SU-DHL-6 (cell line): ENCODE data around the gene SLC26A6.

Experiments
- H2AFZ ChIP-seq: fragments of 200-600 bp; sonication (generic); 2 replicates; pipeline ENCODE4 v1.6.1; 2014; ENCODE audit warnings: low read depth, mild to moderate bottlenecking, moderate library complexity, mixed read lengths, antibody characterized with exemption, low read length; ENCODE audit not compliant: severe bottlenecking
- H3F3A ChIP-seq: fragments of 200-600 bp; shearing (Covaris generic); 2 replicates; pipeline ENCODE4 v1.6.0; 2016; ENCODE audit warnings: antibody characterized with exemption, mild to moderate bottlenecking; ENCODE audit not compliant: insufficient read depth
- H3K27ac ChIP-seq: fragments of 200-600 bp; sonication (generic); 2 replicates; pipeline ENCODE4 v1.5.1; 2016; ENCODE audit warnings: low read depth, mild to moderate bottlenecking, low read length, moderate library complexity, mixed read lengths
- H3K27me3 ChIP-seq: fragments of 200-600 bp; sonication (generic), shearing (Covaris generic); 2 replicates; pipeline ENCODE4 v1.6.0; 2014; ENCODE audit warnings: mild to moderate bottlenecking, low read length
- H3K36me3 ChIP-seq: fragments of 200-600 bp; sonication (generic); 2 replicates; pipeline ENCODE4 v1.6.1; 2014; ENCODE audit warnings: mild to moderate bottlenecking, low read length, mixed read lengths
- H3K4me2 ChIP-seq: fragments of 300-600, 200-600 bp; shearing (Covaris generic), sonication (generic); 2 replicates; pipeline ENCODE4 v1.6.0; 2014; ENCODE audit warnings: low read length, low read depth, mild to moderate bottlenecking; ENCODE audit not compliant: poor library complexity, severe bottlenecking
- H3K4me3 ChIP-seq: fragments of 200-600 bp; sonication (generic); 2 replicates; pipeline ENCODE4 v1.5.1; 2014; ENCODE audit warnings: antibody characterized with exemption, low read length, mild to moderate bottlenecking, mixed read lengths; ENCODE audit not compliant: insufficient read depth, poor library complexity, severe bottlenecking
- H3K79me2 ChIP-seq: fragments of 200-600 bp; sonication (generic); 2 replicates; pipeline ENCODE4 v1.6.1; 2014; ENCODE audit warnings: mild to moderate bottlenecking, low read length, moderate library complexity; ENCODE audit not compliant: insufficient read depth
- H3K9ac ChIP-seq: fragments of 200-600 bp; sonication (generic); 2 replicates; pipeline ENCODE4 v1.7.0; 2014; ENCODE audit warnings: mild to moderate bottlenecking, low read length
- H3K9me2 ChIP-seq: fragments of 200-600 bp; sonication (generic); replicated peaks from 2 replicates; pipeline ENCODE4 v1.6.1; 2014; ENCODE audit warnings: low read length; ENCODE audit not compliant: insufficient read depth
- H3K9me3 ChIP-seq: fragments of 200-600 bp; sonication (generic); 2 replicates; pipeline ENCODE4 v1.6.1; 2014; ENCODE audit warnings: low read length, mixed read lengths; ENCODE audit not compliant: insufficient read depth
- H4K20me1 ChIP-seq: fragments of 200-600 bp; sonication (generic); 2 replicates; pipeline ENCODE4 v1.6.1; 2014; ENCODE audit warnings: low read depth, mild to moderate bottlenecking, antibody characterized with exemption, low read length, moderate library complexity, mixed read lengths
- CTCF ChIP-seq: fragments of 200-600 bp; sonication (generic); IDR thresholded peaks from one replicate; pipeline ENCODE4 v1.5.1; 2017; ENCODE audit warnings: antibody characterized with exemption, mild to moderate bottlenecking, low read length, moderate library complexity; ENCODE audit not compliant: insufficient read depth, poor library complexity, severe bottlenecking
- EZH2phosphoT487 ChIP-seq: fragments of 200-600 bp; sonication (generic), shearing (Covaris generic); conservative IDR thresholded peaks from 2 replicates; pipeline ENCODE4 v1.6.1; 2018; ENCODE audit warnings: mild to moderate bottlenecking, antibody characterized with exemption, low read length, moderate library complexity, mixed read lengths

Gene SLC26A6

GRCh38 chr3:48647714-48648113, 12.5 kb upstream of the SLC26A6 start:
- no peaks in the 10 kb centered on the region for H3K9me3 ChIP-seq
- no peak overlapping the region for H3K27ac ChIP-seq
- no peaks in the 10 kb centered on the region for H4K20me1 ChIP-seq
- no peaks in the 10 kb centered on the region for H3K36me3 ChIP-seq
- no peak overlapping the region for H3K9ac ChIP-seq
- H3K79me2 ChIP-seq: no peaks in the 10 kb centered on the region
- H2AFZ ChIP-seq: no peak overlapping the region
- no peaks in the 10 kb centered on the region for H3F3A ChIP-seq
- H3K9me2 ChIP-seq: no peaks in the 10 kb centered on the region
- no peak overlapping the region for H3K4me2 ChIP-seq
- H3K4me3 ChIP-seq: no peak overlapping the region
- H3K27me3 ChIP-seq: no peaks in the 10 kb centered on the region
- TF ChIP-seq EZH2phosphoT487 (no peak), CTCF (no peak)

DNA sequence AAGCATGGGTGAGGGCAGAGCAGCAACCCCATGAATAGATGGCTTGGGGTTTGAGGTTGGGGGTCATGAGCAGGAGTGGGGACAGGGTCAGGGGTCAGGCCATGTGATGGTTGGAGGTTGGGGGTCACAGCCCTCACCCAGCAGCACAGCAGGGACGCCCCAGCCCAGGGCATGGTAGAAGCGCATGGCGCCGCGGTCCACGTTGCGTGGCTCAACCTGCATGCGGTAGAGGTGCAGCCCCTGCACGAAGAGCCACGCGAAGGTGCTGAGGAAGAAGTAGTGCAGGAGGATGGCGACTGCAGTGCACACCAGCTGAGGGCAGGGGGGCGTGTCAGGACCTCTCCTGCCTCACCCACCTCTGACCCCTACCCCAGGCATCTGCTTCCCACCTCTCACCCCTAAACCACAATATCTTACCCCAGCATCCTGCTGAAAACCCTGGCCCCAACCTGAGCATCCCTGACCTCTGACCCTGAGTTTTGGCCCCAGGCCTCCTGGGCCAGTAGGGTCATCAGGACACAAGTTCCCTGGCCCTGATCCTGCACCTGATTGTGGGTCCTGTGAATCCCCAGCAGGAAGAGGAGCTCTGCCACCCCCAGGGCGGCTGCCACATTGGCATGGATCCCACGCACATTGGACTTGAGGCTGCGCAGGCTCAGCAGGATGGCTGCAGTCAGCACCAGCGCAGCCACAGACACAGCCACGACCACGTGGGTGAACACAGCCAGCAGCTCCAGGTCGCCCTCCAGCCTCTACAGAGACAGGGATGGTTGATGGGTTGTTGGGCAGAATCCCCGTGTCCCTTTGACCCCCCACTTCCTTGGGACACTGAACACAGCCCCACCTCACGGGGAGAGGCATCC, 9.9 kb upstream of the SLC26A6 start:
- Histone ChIP-seq H3K36me3 (no peaks in the 10 kb centered on the region), H3K27ac (no peak overlapping the region), H4K20me1 (no peaks in the 10 kb centered on the region), H3K4me2 (no peak overlapping the region), H3F3A (no peaks in the 10 kb centered on the region), H3K9ac (no peak overlapping the region), H2AFZ (no peak overlapping the region), H3K27me3 (no peaks in the 10 kb centered on the region), H3K9me2 (no peaks in the 10 kb centered on the region), H3K79me2 (no peaks in the 10 kb centered on the region), H3K9me3 (no peaks in the 10 kb centered on the region), H3K4me3 (no peak overlapping the region)
- TF ChIP-seq EZH2phosphoT487: no peak
- TF ChIP-seq CTCF: no peak

DNA sequence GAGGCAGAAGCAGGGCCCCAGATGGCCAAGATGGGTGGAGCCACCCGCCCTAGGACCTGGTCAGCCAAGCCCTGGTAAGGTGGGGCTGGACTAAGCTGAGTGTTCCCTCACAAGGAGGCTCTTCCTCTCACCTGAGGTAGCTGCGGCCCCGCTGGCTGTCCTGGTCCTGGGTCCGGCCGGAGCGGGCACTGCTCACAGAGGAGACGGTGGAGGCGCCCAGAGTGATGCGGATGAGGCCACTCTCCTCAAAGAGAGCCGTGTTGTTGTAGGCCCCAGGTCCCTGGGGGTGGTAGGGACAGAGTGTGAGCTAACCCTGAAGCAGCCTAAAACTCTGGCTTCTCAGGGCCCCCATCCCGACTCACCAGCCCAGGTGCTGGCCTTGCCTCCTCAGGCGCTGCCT, 7.3 kb upstream of the SLC26A6 start:
- Histone ChIP-seq H3K9ac (no peak overlapping the region), H3K27me3 (no peaks in the 10 kb centered on the region), H3K36me3 (no peaks in the 10 kb centered on the region), H3K9me3 (no peaks in the 10 kb centered on the region), H4K20me1 (no peaks in the 10 kb centered on the region), H3F3A (no peaks in the 10 kb centered on the region), H3K79me2 (no peaks in the 10 kb centered on the region), H3K27ac (no peak overlapping the region), H3K9me2 (no peaks in the 10 kb centered on the region), H3K4me3 (no peak overlapping the region), H2AFZ (no peak overlapping the region), H3K4me2 (no peak overlapping the region)
- TF ChIP-seq CTCF: no peak
- no peak for TF ChIP-seq EZH2phosphoT487
